SK-N-SH (cell line): ENCODE results near the gene ERI3.

Experiments used
- EZH2phosphoT487 ChIP-seq: fragments of 200-600 bp; sonication (generic); IDR thresholded peaks from 2 replicates; pipeline ENCODE4 v1.6.1; 2017; ENCODE audit warnings: low read depth, mixed run types, mild to moderate bottlenecking, antibody characterized with exemption, moderate library complexity, borderline replicate concordance
- RAD21 ChIP-seq: IDR thresholded peaks from 2 replicates; pipeline ENCODE4 v1.6.1; 2012; ENCODE audit warnings: mild to moderate bottlenecking, low read length
- TF ChIP-seq, protein P1 (sequence below): fragments of 200-600 bp; sonication (generic); IDR thresholded peaks from 2 replicates; pipeline ENCODE4 v1.6.1; 2017; ENCODE audit warnings: antibody characterized with exemption, mild to moderate bottlenecking, moderate library complexity
- TF ChIP-seq, protein P2 (sequence below): IDR thresholded peaks from 2 replicates; pipeline ENCODE4 v1.6.1; 2012; ENCODE audit warnings: mild to moderate bottlenecking, low read depth, low read length, moderate library complexity

DNA sequence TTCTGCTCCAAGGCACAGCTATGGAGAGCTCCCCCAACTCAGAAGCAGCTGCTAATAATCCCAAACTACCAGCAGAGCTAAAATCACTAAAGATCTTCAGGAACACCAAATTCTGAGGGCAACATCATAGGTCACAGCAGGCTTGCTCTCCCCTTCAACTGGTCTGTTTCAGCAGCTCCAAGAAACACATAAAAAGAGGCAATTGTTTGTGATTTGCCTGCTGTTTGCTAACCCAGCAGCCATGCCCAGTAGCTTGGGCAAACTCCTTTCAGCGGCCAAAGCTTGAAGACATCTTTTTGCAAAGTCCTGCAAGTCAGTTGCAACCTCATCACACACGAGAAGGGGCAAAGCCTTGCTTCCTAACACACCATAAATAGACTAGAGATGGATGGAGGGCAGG is 8.9 kb downstream of the ERI3 start:
- TF ChIP-seq EZH2phosphoT487, result no peak
- no peak for TF ChIP-seq RAD21
- TF ChIP-seq, protein P1, sequence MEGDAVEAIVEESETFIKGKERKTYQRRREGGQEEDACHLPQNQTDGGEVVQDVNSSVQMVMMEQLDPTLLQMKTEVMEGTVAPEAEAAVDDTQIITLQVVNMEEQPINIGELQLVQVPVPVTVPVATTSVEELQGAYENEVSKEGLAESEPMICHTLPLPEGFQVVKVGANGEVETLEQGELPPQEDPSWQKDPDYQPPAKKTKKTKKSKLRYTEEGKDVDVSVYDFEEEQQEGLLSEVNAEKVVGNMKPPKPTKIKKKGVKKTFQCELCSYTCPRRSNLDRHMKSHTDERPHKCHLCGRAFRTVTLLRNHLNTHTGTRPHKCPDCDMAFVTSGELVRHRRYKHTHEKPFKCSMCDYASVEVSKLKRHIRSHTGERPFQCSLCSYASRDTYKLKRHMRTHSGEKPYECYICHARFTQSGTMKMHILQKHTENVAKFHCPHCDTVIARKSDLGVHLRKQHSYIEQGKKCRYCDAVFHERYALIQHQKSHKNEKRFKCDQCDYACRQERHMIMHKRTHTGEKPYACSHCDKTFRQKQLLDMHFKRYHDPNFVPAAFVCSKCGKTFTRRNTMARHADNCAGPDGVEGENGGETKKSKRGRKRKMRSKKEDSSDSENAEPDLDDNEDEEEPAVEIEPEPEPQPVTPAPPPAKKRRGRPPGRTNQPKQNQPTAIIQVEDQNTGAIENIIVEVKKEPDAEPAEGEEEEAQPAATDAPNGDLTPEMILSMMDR, result no peak
- TF ChIP-seq, protein P2, sequence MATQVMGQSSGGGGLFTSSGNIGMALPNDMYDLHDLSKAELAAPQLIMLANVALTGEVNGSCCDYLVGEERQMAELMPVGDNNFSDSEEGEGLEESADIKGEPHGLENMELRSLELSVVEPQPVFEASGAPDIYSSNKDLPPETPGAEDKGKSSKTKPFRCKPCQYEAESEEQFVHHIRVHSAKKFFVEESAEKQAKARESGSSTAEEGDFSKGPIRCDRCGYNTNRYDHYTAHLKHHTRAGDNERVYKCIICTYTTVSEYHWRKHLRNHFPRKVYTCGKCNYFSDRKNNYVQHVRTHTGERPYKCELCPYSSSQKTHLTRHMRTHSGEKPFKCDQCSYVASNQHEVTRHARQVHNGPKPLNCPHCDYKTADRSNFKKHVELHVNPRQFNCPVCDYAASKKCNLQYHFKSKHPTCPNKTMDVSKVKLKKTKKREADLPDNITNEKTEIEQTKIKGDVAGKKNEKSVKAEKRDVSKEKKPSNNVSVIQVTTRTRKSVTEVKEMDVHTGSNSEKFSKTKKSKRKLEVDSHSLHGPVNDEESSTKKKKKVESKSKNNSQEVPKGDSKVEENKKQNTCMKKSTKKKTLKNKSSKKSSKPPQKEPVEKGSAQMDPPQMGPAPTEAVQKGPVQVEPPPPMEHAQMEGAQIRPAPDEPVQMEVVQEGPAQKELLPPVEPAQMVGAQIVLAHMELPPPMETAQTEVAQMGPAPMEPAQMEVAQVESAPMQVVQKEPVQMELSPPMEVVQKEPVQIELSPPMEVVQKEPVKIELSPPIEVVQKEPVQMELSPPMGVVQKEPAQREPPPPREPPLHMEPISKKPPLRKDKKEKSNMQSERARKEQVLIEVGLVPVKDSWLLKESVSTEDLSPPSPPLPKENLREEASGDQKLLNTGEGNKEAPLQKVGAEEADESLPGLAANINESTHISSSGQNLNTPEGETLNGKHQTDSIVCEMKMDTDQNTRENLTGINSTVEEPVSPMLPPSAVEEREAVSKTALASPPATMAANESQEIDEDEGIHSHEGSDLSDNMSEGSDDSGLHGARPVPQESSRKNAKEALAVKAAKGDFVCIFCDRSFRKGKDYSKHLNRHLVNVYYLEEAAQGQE, result no peak
